HFFc6 (cell line): Measurements from ENCODE around the gene DUSP1. TPM values are rescaled to one million over a fixed set of nuclear protein-coding genes. Genes with fewer than 3 reads are reported as not detected.

Source experiments
- DNase-seq: peaks from one replicate; pipeline ENCODE4 v3.0.0-alpha.2; 2018
- H3K27ac Mint-ChIP-seq: 2 replicates; pipeline ENCODE4 v1.8.0; 2020; ENCODE audit warnings: mild to moderate bottlenecking, mixed read lengths
- H3K27me3 Mint-ChIP-seq: 2 replicates; pipeline ENCODE4 v1.8.0; 2021; ENCODE audit warnings: mild to moderate bottlenecking, moderate library complexity, mixed read lengths; ENCODE audit not compliant: insufficient read depth
- H3K36me3 Mint-ChIP-seq: 2 replicates; pipeline ENCODE4 v1.8.0; 2021; ENCODE audit warnings: low read depth, mixed read lengths
- H3K4me1 Mint-ChIP-seq: 2 replicates; pipeline ENCODE4 v1.8.0; 2020; ENCODE audit warnings: low read depth, mixed read lengths
- H3K4me3 Mint-ChIP-seq: 2 replicates; pipeline ENCODE4 v1.8.0; 2020; ENCODE audit warnings: mild to moderate bottlenecking, moderate library complexity, mixed read lengths
- H3K9me3 Mint-ChIP-seq: 2 replicates; pipeline ENCODE4 v1.8.0; 2020; ENCODE audit warnings: mild to moderate bottlenecking, mixed read lengths
- CTCF ChIP-seq: fragments of 200-600 bp; sonication (generic); IDR thresholded peaks from 2 replicates; pipeline ENCODE4 v1.5.0; 2021; ENCODE audit warnings: antibody characterized with exemption, mild to moderate bottlenecking
- total RNA-seq, 6 experiments: library from RNA; stranded (reverse); fragmentation: NEBNext Ultra II Directional; extraction: Animal tissue kit (Norgen Biotek cat#: 25700); gene quantifications; 2 replicates in 1 of 6; 3 replicates in 5 of 6; pipeline ENCODE4 v1.2.3, GENCODE V29; 2021

Gene DUSP1
- total RNA-seq, 6 experiments from 2014 or later = 213 to 319 (median 307) TPM

- H3K27me3 Mint-ChIP-seq = peaks cover 4% of the 10 kb centered on the region
- no peak overlapping the region for H3K4me3 Mint-ChIP-seq
- H3K36me3 Mint-ChIP-seq = no peaks in the 10 kb centered on the region
- no peak for TF ChIP-seq CTCF
- H3K4me1 Mint-ChIP-seq = peaks cover 14% of the 10 kb centered on the region
- no peaks in the 10 kb centered on the region for H3K9me3 Mint-ChIP-seq
- DNase-seq = no peak
- no peak overlapping the region for H3K27ac Mint-ChIP-seq
These were observed 48.6 kb downstream of the DUSP1 start for GRCh38 chr5:172722327-172722815.

- peaks cover 4% of the 10 kb centered on the region for H3K27me3 Mint-ChIP-seq
- H3K4me3 Mint-ChIP-seq = no peak overlapping the region
- no peak for DNase-seq
- H3K9me3 Mint-ChIP-seq = no peaks in the 10 kb centered on the region
- H3K4me1 Mint-ChIP-seq = peaks cover 21% of the 10 kb centered on the region
- no peaks in the 10 kb centered on the region for H3K36me3 Mint-ChIP-seq
- no peak for TF ChIP-seq CTCF
- H3K27ac Mint-ChIP-seq = no peak overlapping the region
These were observed 49.3 kb downstream of the DUSP1 start for GRCh38 chr5:172721455-172722326.

- no peak for DNase-seq
- Mint-ChIP-seq H3K4me1 (peaks cover 26% of the 10 kb centered on the region), H3K27ac (no peak overlapping the region), H3K9me3 (no peaks in the 10 kb centered on the region), H3K27me3 (peaks cover 4% of the 10 kb centered on the region), H3K36me3 (no peaks in the 10 kb centered on the region), H3K4me3 (no peak overlapping the region)
- no peak for TF ChIP-seq CTCF
These were observed 50.3 kb downstream of the DUSP1 start for GRCh38 chr5:172720655-172721054.

GRCh38 chr5:172719211-172719610 lies 51.8 kb downstream of the DUSP1 start:
- no peak for DNase-seq
- TF ChIP-seq CTCF = no peak
- Mint-ChIP-seq H3K27ac (no peak overlapping the region), H3K4me1 (peaks cover 40% of the 10 kb centered on the region), H3K9me3 (no peaks in the 10 kb centered on the region), H3K27me3 (peaks cover 3% of the 10 kb centered on the region; the same call in 1 of the 2 replicates), H3K4me3 (no peak overlapping the region), H3K36me3 (no peaks in the 10 kb centered on the region)

- no peak overlapping the region for H3K4me3 Mint-ChIP-seq
- no peak overlapping the region for H3K27ac Mint-ChIP-seq
- no peak for TF ChIP-seq CTCF
- peaks cover 44% of the 10 kb centered on the region for H3K4me1 Mint-ChIP-seq
- no peaks in the 10 kb centered on the region for H3K9me3 Mint-ChIP-seq
- H3K36me3 Mint-ChIP-seq = no peaks in the 10 kb centered on the region
- no peak for DNase-seq
- H3K27me3 Mint-ChIP-seq = peaks cover under 1% of the 10 kb centered on the region; the same call in 1 of the 2 replicates
These were observed 52.4 kb downstream of the DUSP1 start for GRCh38 chr5:172718527-172719114.

Other genes starting within 250 kb of the DUSP1 start
- gene NEURL1B, start 129.9 kb downstream of the DUSP1 start, total RNA-seq = 1 to 10 TPM; 2.0 to 8.6 (median 7.1) TPM
- 100 to 1,000 TPM; 240 to 276 (median 258) TPM for gene ERGIC1, start 63.1 kb upstream of the DUSP1 start, total RNA-seq
- 100 to 1,000 TPM in 5 of 6 experiments, 10 to 100 TPM in 1; 88.9 to 122 (median 113) TPM for gene RPL26L1, start 188.2 kb upstream of the DUSP1 start, total RNA-seq
- 100 to 1,000 TPM; 462 to 606 (median 488) TPM for gene ATP6V0E1, start 212.6 kb upstream of the DUSP1 start, total RNA-seq